Adrenal gland (tissue), 12 donors: Measurements from ENCODE around the gene UNG. TPM values are rescaled to one million over a fixed set of nuclear protein-coding genes. Genes with fewer than 3 reads are reported as not detected.
A peak's percentile ranks its signal among the peaks of the same experiment; 100 is the strongest.

ENCODE experiments used
- DNase-seq, 7 donors: peaks; one replicate each; pipeline ENCODE4 v3.0.0-alpha.2; 2019 to 2020
- H3K27ac ChIP-seq, 5 donors: fragments of 200-600 bp; sonication (generic) in 4 of 5; 1 replicate in 3 of 5; 2 replicates in 2 of 5; pipeline versions ENCODE4 v1.5.1 to v1.8.0; 2016 to 2020; ENCODE audit warnings: mild to moderate bottlenecking in 1 of 5
- H3K27me3 ChIP-seq: fragments of 200-600 bp; 2 replicates; pipeline ENCODE4 v1.8.0; 2021
- H3K36me3 ChIP-seq, 2 donors: fragments of 200-600 bp; replicated peaks in 1 of 2; 1 replicate in 1 of 2; 2 replicates in 1 of 2; pipeline versions ENCODE4 v1.5.1 to v1.8.0; 2018 to 2022
- H3K4me1 ChIP-seq, 2 donors: fragments of 200-600 bp; replicated peaks in 1 of 2; 1 replicate in 1 of 2; 2 replicates in 1 of 2; pipeline versions ENCODE4 v1.5.1 to v1.8.0; 2018 to 2021
- H3K4me3 ChIP-seq, 4 donors: fragments of 200-600 bp; sonication (generic) in 3 of 4; one replicate each; pipeline ENCODE4 v1.5.1; 2016 to 2018
- H3K9me3 ChIP-seq, 3 donors: fragments of 200-600 bp; sonication (generic) in 1 of 3; replicated peaks in 1 of 3; 1 replicate in 2 of 3; 2 replicates in 1 of 3; pipeline versions ENCODE4 v1.5.1 to v1.8.0; 2016 to 2021
- CTCF ChIP-seq, 6 experiments: fragments of 450-650 bp in 4 of 6; fragments of 200-600 bp in 2 of 6; sonication (generic) in 1 of 6; IDR thresholded peaks; 1 replicate in 5 of 6; 2 replicates in 1 of 6; pipeline versions ENCODE4 v1.5.1 to v1.8.0; 2016 to 2021; ENCODE audit warnings: antibody characterized with exemption in 6 of 6, mild to moderate bottlenecking in 2 of 6, moderate library complexity in 1 of 6
- POLR2A ChIP-seq, 2 donors: fragments of 450-650 bp; IDR thresholded peaks; one replicate each; pipeline ENCODE4 v1.6.1; 2017; ENCODE audit warnings: antibody characterized with exemption in 2 of 2, mild to moderate bottlenecking in 2 of 2, moderate library complexity in 1 of 2
- WGBS, 4 donors: extraction: QIAGEN DNeasy Blood & Tissue Kit in 2 of 4; methylation state at CpG; one replicate each; pipeline versions ENCODE4 v1.1.5 to v1.1.7; 2013 to 2017; 5-methylcytosine and 5-hydroxymethylcytosine counted together
- intact Hi-C, 2 donors: fragments of 100-400 bp; cut with DNase I; formaldehyde crosslinking; loops; one replicate each; pipeline versions ENCODE4 v1.14.1 to v1.15.0; 2022 to 2023
- polyA plus RNA-seq, 3 donors: library from polyadenylated mRNA; stranded (reverse); fragments of 200-250 nt in 2 of 3; fragments of 350-450 nt in 1 of 3; fragmentation: Illumina TruSeq in 1 of 3; extraction: RNeasy Lipid Tissue Mini Kit (QIAGEN cat#74804) in 1 of 3; gene quantifications; one replicate each; pipeline ENCODE4 v1.2.3, GENCODE V29; 2013 to 2014
- total RNA-seq, 9 donors: library from RNA; depleted of rRNA in 4 of 9; stranded (reverse); fragments of >200 nt in 4 of 9; fragments of 120-200 nt in 1 of 9; fragmentation: NEBNext Ultra II Directional in 1 of 9; extraction: Animal tissue kit (Norgen Biotek cat#: 25700) in 1 of 9; gene quantifications; one replicate each; pipeline versions ENCODE4 v1.1.0 to v1.2.4, GENCODE V29; 2013 to 2023
- donor health status: healthy with polysubstance abuse.
- donor health status: Bipolar disorder and iron deficiency.
- donor health status: DM: yes; HTN: yes; CAD: no.
- donor health status: DM: no; HTN: no; CAD: no.
- donor health status: DM: no; HTN: no; CAD: no.
- donor health status: DM: yes; HTN: yes; CAD: no.

UNG gene
- total and polyA plus RNA-seq, 12 donors: 52.5 to 135 (median 72.8) TPM

DNA sequence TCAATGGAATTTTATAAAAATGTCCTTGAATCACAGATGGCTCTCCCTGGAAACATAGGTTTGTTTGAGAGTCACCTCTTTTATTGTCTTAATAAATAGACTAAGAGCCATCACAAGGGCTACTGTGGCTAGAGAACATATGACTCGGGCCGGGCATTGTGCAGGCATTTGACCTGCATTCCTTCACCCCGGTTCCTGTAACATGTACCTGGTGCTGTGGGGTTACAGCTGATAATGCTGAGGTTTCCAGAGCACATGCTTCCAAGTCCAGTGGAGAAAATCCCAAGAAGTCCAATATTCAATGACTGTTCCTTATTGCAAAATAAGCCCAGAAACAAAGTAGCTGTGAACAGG lies 18.0 kb downstream of the UNG start:
- H3K4me1 ChIP-seq: peaks cover 74 to 87% of the 10 kb centered on the region in 2 donors
- TF ChIP-seq CTCF (IDR thresholded peaks at IDR 0.05): no peak
- no peak for TF ChIP-seq POLR2A (IDR thresholded peaks at IDR 0.05)
- 18 to 38% (median 33%) methylated on average over 2 to 3 of the region's 3 CpGs for WGBS, 4 donors
- peak overlapping the region; percentile 75 to 94 (median 89) for H3K27ac ChIP-seq
- intact Hi-C loops: loop anchor here in 1 of 2 donors (10.0 kb wide), 1 partner anchor 49 kb away; no protein-coding TSS in a partner anchor
- H3K36me3 ChIP-seq: no peaks in the 10 kb centered on the region
- peak overlapping the region in 1 of 4 donors; percentile 13 for H3K4me3 ChIP-seq
- no peaks in the 10 kb centered on the region for H3K9me3 ChIP-seq
- H3K27me3 ChIP-seq: no peaks in the 10 kb centered on the region
- DNase-seq: no peak

GRCh38 chr12:109115758-109116610 lies 18.6 kb downstream of the UNG start, which contains the start of gene ACACB:
Gene ACACB, plus strand, starts transcription at chr12:109116587. Its CDS starts 22,819 bp downstream, at chr12:109139406.
- intact Hi-C loops: loop anchor here in 1 of 2 donors (10.0 kb wide), 1 partner anchor 49 kb away; no protein-coding TSS in a partner anchor
- Histone ChIP-seq H3K36me3 (no peaks in the 10 kb centered on the region), H3K27ac (peak within 1 kb of the TSS; percentile 75 to 94 (median 89)), H3K27me3 (no peaks in the 10 kb centered on the region), H3K4me1 (peaks cover 69 to 82% of the 10 kb centered on the region in 2 donors), H3K4me3 (peak within 1 kb of the TSS in 1 of 4 donors; percentile 13), H3K9me3 (no peaks in the 10 kb centered on the region)
- peak; percentile 38 to 86 (median 74) for DNase-seq
- 27 to 39% (median 33%) methylated on average over 12 to 14 of the region's 14 CpGs for WGBS, 4 donors
- TF ChIP-seq CTCF (IDR thresholded peaks at IDR 0.05): no peak
- peak in 1 of 2 donors; percentile 30 for TF ChIP-seq POLR2A (IDR thresholded peaks at IDR 0.05)

DNA sequence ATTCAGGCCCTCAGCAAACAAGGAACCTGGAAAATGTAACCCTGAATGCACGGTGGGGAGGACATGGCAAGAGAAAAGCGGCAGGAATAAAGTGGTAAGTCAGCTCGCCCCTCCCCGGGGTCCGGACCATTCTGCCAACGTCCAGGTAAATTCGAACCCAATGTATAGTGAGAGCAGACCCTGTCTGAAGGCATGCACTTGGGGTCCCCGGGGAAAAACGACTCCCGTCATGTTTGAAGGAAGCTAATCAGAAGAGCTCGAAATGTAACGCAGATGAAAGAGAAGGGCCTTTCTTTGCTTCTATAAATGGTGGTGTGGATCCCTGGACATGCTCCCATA lies 19.2 kb downstream of the UNG start:
- TF ChIP-seq CTCF (IDR thresholded peaks at IDR 0.05) (no peak), POLR2A (IDR thresholded peaks at IDR 0.05) (no peak)
- no peak for DNase-seq
- Histone ChIP-seq H3K4me1 (peaks cover 65 to 82% of the 10 kb centered on the region in 2 donors), H3K36me3 (no peaks in the 10 kb centered on the region), H3K9me3 (no peaks in the 10 kb centered on the region), H3K4me3 (peak overlapping the region in 1 of 4 donors; percentile 13), H3K27me3 (no peaks in the 10 kb centered on the region), H3K27ac (peak overlapping the region; percentile 75 to 94 (median 89))
- intact Hi-C loops: loop anchor here in 1 of 2 donors (10.0 kb wide), 1 partner anchor 48 kb away; no protein-coding TSS in a partner anchor
- WGBS, 4 donors: 41 to 66% (median 45%) methylated on average over 12 of the region's 12 CpGs

DNA sequence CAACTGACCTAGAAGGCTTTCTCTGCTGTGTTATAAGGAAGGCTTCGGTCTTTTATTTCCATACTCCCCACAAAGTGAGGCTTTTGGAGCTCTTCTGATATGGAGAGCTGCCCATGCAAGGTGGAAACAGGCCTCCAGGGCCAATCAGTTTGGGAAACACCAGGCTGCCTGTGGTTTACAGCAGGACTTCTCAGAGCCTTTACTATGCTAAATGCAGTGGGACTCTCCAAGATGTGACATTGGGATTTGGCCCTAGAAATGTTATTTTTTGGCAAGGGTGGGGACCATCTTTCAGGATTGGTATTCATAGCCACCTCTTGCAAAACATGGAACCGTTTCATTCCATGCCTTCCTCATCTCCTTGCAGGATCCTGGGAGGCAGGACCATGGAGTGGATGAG lies 22.7 kb downstream of the UNG start:
- intact Hi-C loops: no loop called here
- H3K9me3 ChIP-seq: no peaks in the 10 kb centered on the region
- peaks cover 41 to 51% of the 10 kb centered on the region in 2 donors for H3K4me1 ChIP-seq
- no peak overlapping the region for H3K4me3 ChIP-seq
- 62 to 70% (median 65%) methylated on average over 2 of the region's 2 CpGs for WGBS, 4 donors
- DNase-seq: no peak
- TF ChIP-seq CTCF (IDR thresholded peaks at IDR 0.05): no peak
- no peak for TF ChIP-seq POLR2A (IDR thresholded peaks at IDR 0.05)
- no peaks in the 10 kb centered on the region for H3K27me3 ChIP-seq
- H3K36me3 ChIP-seq: no peaks in the 10 kb centered on the region
- H3K27ac ChIP-seq: peak overlapping the region in 2 of 5 donors; percentile 14 to 32
